ENCODE results near the gene ESRRB. TPM values are rescaled to one million over a fixed set of nuclear protein-coding genes. Genes with fewer than 3 reads are reported as not detected.
A peak's percentile ranks its signal among the peaks of the same experiment; 100 is the strongest.

ESRRB gene
- total and polyA plus RNA-seq, 7 donors: 0.17 to 9.9 (median 2.5) TPM

DNA sequence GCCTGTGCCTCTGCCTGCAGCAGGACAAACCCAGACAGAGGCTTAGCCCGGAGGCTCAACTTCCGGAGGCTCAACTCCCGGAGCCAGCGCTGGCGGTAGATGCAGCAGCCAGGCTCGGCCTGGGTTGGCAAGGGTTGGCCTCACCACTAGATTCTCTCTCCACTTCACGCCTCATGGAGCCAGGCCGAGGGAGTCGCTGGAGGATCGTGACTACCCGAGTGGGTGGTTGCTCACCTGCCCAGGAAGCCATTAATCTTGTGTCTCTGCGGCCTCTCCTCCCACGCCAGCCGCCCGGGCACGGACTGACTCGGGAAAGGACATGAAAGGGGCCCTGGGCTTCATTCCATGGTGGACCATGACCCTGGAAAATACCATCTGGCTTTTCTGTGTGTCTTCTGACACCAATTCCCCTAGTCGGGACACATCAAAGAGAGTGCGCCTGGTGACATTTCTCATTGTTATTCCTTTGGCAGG, 20.8 kb downstream of the ESRRB start:
- no peaks in the 10 kb centered on the region for H3K36me3 ChIP-seq (ENCODE audit: insufficient read depth in 1 of 2, low read depth in 1 of 2)
- no peak overlapping the region for H3K4me3 ChIP-seq
- peak in 1 of 2 donors; percentile 39 for DNase-seq
- no peaks in the 10 kb centered on the region for H3K4me1 ChIP-seq
- no peaks in the 10 kb centered on the region for H3K9me3 ChIP-seq
- intact Hi-C loops (cut with DNase I): no loop called here
- 64 to 66% (median 64%) methylated on average over 19 of the region's 19 CpGs for WGBS, 3 donors
- TF ChIP-seq, protein P1, sequence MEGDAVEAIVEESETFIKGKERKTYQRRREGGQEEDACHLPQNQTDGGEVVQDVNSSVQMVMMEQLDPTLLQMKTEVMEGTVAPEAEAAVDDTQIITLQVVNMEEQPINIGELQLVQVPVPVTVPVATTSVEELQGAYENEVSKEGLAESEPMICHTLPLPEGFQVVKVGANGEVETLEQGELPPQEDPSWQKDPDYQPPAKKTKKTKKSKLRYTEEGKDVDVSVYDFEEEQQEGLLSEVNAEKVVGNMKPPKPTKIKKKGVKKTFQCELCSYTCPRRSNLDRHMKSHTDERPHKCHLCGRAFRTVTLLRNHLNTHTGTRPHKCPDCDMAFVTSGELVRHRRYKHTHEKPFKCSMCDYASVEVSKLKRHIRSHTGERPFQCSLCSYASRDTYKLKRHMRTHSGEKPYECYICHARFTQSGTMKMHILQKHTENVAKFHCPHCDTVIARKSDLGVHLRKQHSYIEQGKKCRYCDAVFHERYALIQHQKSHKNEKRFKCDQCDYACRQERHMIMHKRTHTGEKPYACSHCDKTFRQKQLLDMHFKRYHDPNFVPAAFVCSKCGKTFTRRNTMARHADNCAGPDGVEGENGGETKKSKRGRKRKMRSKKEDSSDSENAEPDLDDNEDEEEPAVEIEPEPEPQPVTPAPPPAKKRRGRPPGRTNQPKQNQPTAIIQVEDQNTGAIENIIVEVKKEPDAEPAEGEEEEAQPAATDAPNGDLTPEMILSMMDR (IDR thresholded peaks at IDR 0.05): no peak
- H3K27me3 ChIP-seq (ENCODE audit: insufficient read depth in 3 of 3, low read length in 2 of 3): peaks cover 0 to 1% (median 0%) of the 10 kb centered on the region in 3 donors
- no peak for ATAC-seq
- no peak overlapping the region for H3K27ac ChIP-seq

GRCh38 chr14:76405627-76406026, 29.7 kb downstream of the ESRRB start:
- Histone ChIP-seq H3K36me3 (ENCODE audit: insufficient read depth in 1 of 2, low read depth in 1 of 2) (no peaks in the 10 kb centered on the region), H3K4me1 (no peaks in the 10 kb centered on the region), H3K27me3 (ENCODE audit: insufficient read depth in 3 of 3, low read length in 2 of 3) (no peaks in the 10 kb centered on the region), H3K4me3 (no peak overlapping the region), H3K9me3 (no peaks in the 10 kb centered on the region), H3K27ac (no peak overlapping the region)
- TF ChIP-seq, protein P1 (IDR thresholded peaks at IDR 0.05): no peak
- WGBS, 3 donors: 54 to 71% (median 55%) methylated on average over 7 of the region's 7 CpGs
- intact Hi-C loops (cut with DNase I): no loop called here
- ATAC-seq (peak in 2 of 4 donors; percentile 46), DNase-seq (peak in 1 of 2 donors; percentile 8)

- WGBS, 3 donors: 64 to 67% (median 67%) methylated on average over 9 of the region's 9 CpGs
- Histone ChIP-seq H3K36me3 (ENCODE audit: insufficient read depth in 1 of 2, low read depth in 1 of 2) (no peaks in the 10 kb centered on the region), H3K4me3 (no peak overlapping the region), H3K27ac (no peak overlapping the region), H3K9me3 (no peaks in the 10 kb centered on the region), H3K27me3 (ENCODE audit: insufficient read depth in 3 of 3, low read length in 2 of 3) (no peaks in the 10 kb centered on the region), H3K4me1 (no peaks in the 10 kb centered on the region)
- ATAC-seq (peak in 1 of 4 donors; percentile 46), DNase-seq (peak in 1 of 2 donors; percentile 19)
- TF ChIP-seq, protein P1 (IDR thresholded peaks at IDR 0.05): no peak
- intact Hi-C loops (cut with DNase I): no loop called here
Observed at GRCh38 chr14:76407449-76408150, 31.7 kb downstream of the ESRRB start.

GRCh38 chr14:76408877-76409276, 32.9 kb downstream of the ESRRB start:
- no peak overlapping the region for H3K4me3 ChIP-seq
- TF ChIP-seq, protein P1 (IDR thresholded peaks at IDR 0.05): no peak
- H3K27me3 ChIP-seq (ENCODE audit: insufficient read depth in 3 of 3, low read length in 2 of 3): peaks cover 0 to 6% (median 0%) of the 10 kb centered on the region in 3 donors
- ATAC-seq (no peak), DNase-seq (no peak)
- H3K36me3 ChIP-seq (ENCODE audit: insufficient read depth in 1 of 2, low read depth in 1 of 2): no peaks in the 10 kb centered on the region
- WGBS, 3 donors: 88 to 92% (median 90%) methylated on average over 1 of the region's 1 CpG
- no peak overlapping the region for H3K27ac ChIP-seq
- no peaks in the 10 kb centered on the region for H3K9me3 ChIP-seq
- intact Hi-C loops (cut with DNase I): no loop called here
- H3K4me1 ChIP-seq: no peaks in the 10 kb centered on the region
